Fibroblast of pulmonary artery (primary cell): ENCODE results near the gene LTBP2.

Source experiments
- DNase-seq: peaks from one replicate; pipeline ENCODE4 v3.0.0-alpha.2; 2010; ENCODE audit warnings: low read depth
- H3K4me3 ChIP-seq: replicated peaks from 2 replicates; pipeline ENCODE4 v1.5.1; 2011; ENCODE audit warnings: low read depth, mild to moderate bottlenecking, control low read depth, low read length, moderate library complexity
- CTCF ChIP-seq: IDR thresholded peaks from 2 replicates; pipeline ENCODE4 v1.5.1; 2011; ENCODE audit warnings: mild to moderate bottlenecking, control low read depth, low read length, inconsistent platforms; ENCODE audit errors: missing control alignments

Gene LTBP2

GRCh38 chr14:74563233-74563585 is 48.8 kb downstream of the LTBP2 start:
- H3K4me3 ChIP-seq = no peak overlapping the region

DNA sequence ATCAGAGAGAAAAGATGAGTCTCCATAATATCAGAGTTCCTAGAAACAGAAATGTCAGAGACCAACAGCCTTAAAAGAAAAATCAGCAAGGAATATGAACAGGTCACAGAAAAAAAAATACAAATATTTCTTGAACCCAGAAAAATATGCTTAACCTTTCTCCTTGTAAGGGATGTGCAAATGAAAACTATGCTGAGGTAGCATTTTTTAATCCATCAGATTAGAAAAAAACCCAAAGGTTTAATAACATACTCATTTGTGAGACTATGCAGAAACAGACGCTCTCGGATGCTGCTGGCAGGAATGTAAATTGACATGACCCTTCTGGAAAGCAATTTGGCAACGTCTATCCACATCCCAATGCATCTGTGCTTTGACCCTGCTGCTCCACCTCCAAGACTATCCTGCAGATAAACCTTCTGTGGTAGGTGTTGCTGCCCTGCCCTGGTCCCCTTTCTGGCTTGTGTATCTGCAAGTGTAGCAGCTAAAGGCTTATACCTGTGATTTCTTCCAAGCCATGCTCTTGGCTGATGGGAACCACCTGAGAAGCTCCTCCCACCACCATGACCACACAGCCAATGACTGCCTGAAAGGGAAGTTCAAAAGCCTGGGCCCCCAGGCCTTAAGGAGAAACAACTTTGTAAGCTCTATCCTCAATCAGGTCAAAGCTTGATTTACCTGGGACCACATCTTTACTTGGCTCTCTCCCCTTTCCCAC is 49.4 kb downstream of the LTBP2 start:
- no peak for TF ChIP-seq CTCF
- no peak for DNase-seq
- no peak overlapping the region for H3K4me3 ChIP-seq

More at GRCh38 chr14:74563233-74563585, 48.8 kb downstream of the LTBP2 start:
- DNase-seq = peak; percentile 46
- TF ChIP-seq CTCF = no peak

DNA sequence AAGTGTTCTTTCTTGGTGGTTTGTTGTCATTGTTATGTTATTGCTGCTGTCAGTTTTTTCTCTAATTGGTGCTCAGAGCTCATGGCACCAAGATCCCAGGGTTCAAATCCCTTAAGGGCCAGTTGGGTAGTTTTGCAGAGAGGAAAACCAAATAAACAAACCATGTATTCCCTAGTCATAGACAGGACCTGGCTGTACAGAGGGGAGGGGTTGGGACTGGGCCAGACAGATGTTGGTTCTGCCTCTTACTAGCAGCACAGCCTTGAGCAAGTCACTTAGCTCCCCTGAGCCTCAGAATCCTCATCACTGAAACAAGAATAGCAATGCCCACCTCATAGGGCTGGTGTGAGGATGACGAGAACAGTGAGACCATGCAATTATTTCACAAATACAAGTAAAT is 53.4 kb downstream of the LTBP2 start:
- H3K4me3 ChIP-seq = no peak overlapping the region
- DNase-seq = peak; percentile 52
- TF ChIP-seq CTCF = no peak

- TF ChIP-seq CTCF = no peak
- H3K4me3 ChIP-seq = no peak overlapping the region
- DNase-seq = no peak
Observed at GRCh38 chr14:74557691-74558090, 54.3 kb downstream of the LTBP2 start.

DNA sequence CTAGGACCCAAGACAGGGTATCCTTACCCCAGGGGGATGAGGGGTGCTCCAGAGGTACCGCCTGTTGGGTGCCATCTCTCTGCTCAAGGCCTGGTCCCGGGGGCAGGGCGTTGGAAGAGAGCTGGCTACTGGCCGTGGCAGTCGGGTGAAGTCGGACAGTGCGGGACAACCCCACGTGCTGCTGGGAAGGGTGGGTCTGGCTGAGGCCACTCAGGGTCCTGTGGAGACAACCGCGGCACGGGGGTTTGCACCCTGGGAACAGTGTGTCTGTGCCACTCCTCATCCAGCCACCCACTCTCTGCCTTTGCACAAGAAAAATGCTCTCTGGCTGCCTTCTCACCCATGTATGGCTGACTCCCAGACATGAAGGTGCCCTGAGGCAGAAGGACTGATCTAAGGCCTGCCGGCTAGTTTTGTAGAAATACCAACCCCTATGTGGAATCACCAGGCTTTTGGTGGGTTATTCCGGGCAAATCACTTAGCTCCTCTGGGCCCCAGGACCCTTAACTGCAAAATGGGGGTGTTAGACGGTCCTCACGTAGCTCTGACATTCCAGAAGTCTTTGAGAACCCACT is 56.5 kb downstream of the LTBP2 start:
- no peak for TF ChIP-seq CTCF
- no peak for DNase-seq
- H3K4me3 ChIP-seq = no peak overlapping the region

GRCh38 chr14:74554742-74555362 is 57.2 kb downstream of the LTBP2 start:
- H3K4me3 ChIP-seq = no peak overlapping the region
- no peak for DNase-seq
- TF ChIP-seq CTCF = no peak
